ENCODE data around the gene SIAE. TPM values are rescaled to one million over a fixed set of nuclear protein-coding genes. Genes with fewer than 3 reads are reported as not detected.

SIAE gene
- total RNA-seq, 1 donor from 2014 or later = 7.5 TPM

- no peak for DNase-seq (ENCODE audit: low read depth in 2 of 2)
These were observed 5.9 kb downstream of the SIAE start for GRCh38 chr11:124667601-124668000.

- no peak for DNase-seq (ENCODE audit: low read depth in 2 of 2)
These were observed 9.7 kb downstream of the SIAE start for GRCh38 chr11:124663861-124664260.

GRCh38 chr11:124662106-124662505 is 11.4 kb downstream of the SIAE start:
- DNase-seq (ENCODE audit: low read depth in 2 of 2) = no peak

- no peak for DNase-seq (ENCODE audit: low read depth in 2 of 2)
These were observed 12.0 kb downstream of the SIAE start for GRCh38 chr11:124661553-124661952.

GRCh38 chr11:124658986-124659385 is 14.6 kb downstream of the SIAE start:
- DNase-seq (ENCODE audit: low read depth in 2 of 2) = no peak

- no peak for DNase-seq (ENCODE audit: low read depth in 2 of 2)
These were observed 15.0 kb downstream of the SIAE start for GRCh38 chr11:124658501-124658900.

GRCh38 chr11:124657904-124658303 is 15.6 kb downstream of the SIAE start:
- no peak for DNase-seq (ENCODE audit: low read depth in 2 of 2)

GRCh38 chr11:124656774-124657630 is 16.5 kb downstream of the SIAE start:
- DNase-seq (ENCODE audit: low read depth in 2 of 2) = no peak

GRCh38 chr11:124648610-124649009 is 24.9 kb downstream of the SIAE start:
- no peak for DNase-seq (ENCODE audit: low read depth in 2 of 2)

GRCh38 chr11:124646148-124646547 is 27.4 kb downstream of the SIAE start:
- DNase-seq (ENCODE audit: low read depth in 2 of 2) = no peak

GRCh38 chr11:124644426-124645280 is 28.9 kb downstream of the SIAE start:
- peak; percentile 79 to 81 for DNase-seq (ENCODE audit: low read depth in 2 of 2)

GRCh38 chr11:124643605-124644425 is 29.7 kb downstream of the SIAE start:
- peak; percentile 46 to 70 for DNase-seq (ENCODE audit: low read depth in 2 of 2)

GRCh38 chr11:124643042-124643604 is 30.4 kb downstream of the SIAE start:
- DNase-seq (ENCODE audit: low read depth in 2 of 2) = no peak

GRCh38 chr11:124642628-124643027 is 30.9 kb downstream of the SIAE start:
- no peak for DNase-seq (ENCODE audit: low read depth in 2 of 2)

- DNase-seq (ENCODE audit: low read depth in 2 of 2) = no peak
These were observed 32.9 kb downstream of the SIAE start for GRCh38 chr11:124640666-124641065.

GRCh38 chr11:124639186-124639585 is 34.4 kb downstream of the SIAE start:
- DNase-seq (ENCODE audit: low read depth in 2 of 2) = no peak

GRCh38 chr11:124638500-124638899 is 35.0 kb downstream of the SIAE start:
- DNase-seq (ENCODE audit: low read depth in 2 of 2) = no peak

- DNase-seq (ENCODE audit: low read depth in 2 of 2) = no peak
These were observed 37.6 kb downstream of the SIAE start for GRCh38 chr11:124635932-124636331.

GRCh38 chr11:124633355-124633754 is 40.2 kb downstream of the SIAE start:
- DNase-seq (ENCODE audit: low read depth in 2 of 2) = peak; percentile 31 to 39

- DNase-seq (ENCODE audit: low read depth in 2 of 2) = no peak
These were observed 43.6 kb downstream of the SIAE start for GRCh38 chr11:124629961-124630360.

GRCh38 chr11:124627546-124627945 is 46.0 kb downstream of the SIAE start:
- no peak for DNase-seq (ENCODE audit: low read depth in 2 of 2)
